Measurements from ENCODE around the gene HOOK2. TPM values are rescaled to one million over a fixed set of nuclear protein-coding genes. Genes with fewer than 3 reads are reported as not detected.

Gene HOOK2
- total and polyA plus RNA-seq, 2 donors from 2014 or later = 41.8 to 58.1 TPM

- Histone ChIP-seq H3K4me1 (ENCODE audit: control insufficient read depth in 2 of 3, insufficient read depth in 2 of 3, low read depth in 1 of 3, low read length in 3 of 3) (peaks cover 0 to 2% (median 0%) of the 10 kb centered on the region in 3 donors), H3K9ac (ENCODE audit: low read length in 3 of 3) (no peak overlapping the region), H3K27me3 (ENCODE audit: control insufficient read depth, insufficient read depth, low read length) (no peaks in the 10 kb centered on the region), H3K9me3 (ENCODE audit: control insufficient read depth in 2 of 3, insufficient read depth in 1 of 3, low read length in 3 of 3) (no peaks in the 10 kb centered on the region), H3K36me3 (ENCODE audit: control insufficient read depth in 2 of 3, insufficient read depth in 3 of 3, low read length in 3 of 3) (no peaks in the 10 kb centered on the region), H3K4me3 (ENCODE audit: low read length in 3 of 3) (no peak overlapping the region), H3K27ac (ENCODE audit: low read depth in 2 of 2, low read length in 2 of 2) (no peak overlapping the region)
- no peak for TF ChIP-seq CTCF (IDR thresholded peaks at IDR 0.05; ENCODE audit: borderline replicate concordance, extremely low read depth, insufficient read depth)
- FAIRE-seq (no peak), DNase-seq (no peak)
- intact Hi-C loops (cut with DNase I) = no loop called here
These were observed 20.7 kb downstream of the HOOK2 start for GRCh38 chr19:12754465-12755196.

GRCh38 chr19:12752056-12752781 lies 23.1 kb downstream of the HOOK2 start:
- H3K27ac ChIP-seq (ENCODE audit: low read depth in 2 of 2, low read length in 2 of 2) = no peak overlapping the region
- no peaks in the 10 kb centered on the region for H3K4me1 ChIP-seq (ENCODE audit: control insufficient read depth in 2 of 3, insufficient read depth in 2 of 3, low read depth in 1 of 3, low read length in 3 of 3)
- FAIRE-seq = no peak
- H3K27me3 ChIP-seq (ENCODE audit: control insufficient read depth, insufficient read depth, low read length) = no peaks in the 10 kb centered on the region
- H3K4me3 ChIP-seq (ENCODE audit: low read length in 3 of 3) = no peak overlapping the region
- no peaks in the 10 kb centered on the region for H3K9me3 ChIP-seq (ENCODE audit: control insufficient read depth in 2 of 3, insufficient read depth in 1 of 3, low read length in 3 of 3)
- no peak for TF ChIP-seq CTCF (IDR thresholded peaks at IDR 0.05; ENCODE audit: borderline replicate concordance, extremely low read depth, insufficient read depth)
- peaks cover 0 to 6% (median 6%) of the 10 kb centered on the region in 3 donors for H3K36me3 ChIP-seq (ENCODE audit: control insufficient read depth in 2 of 3, insufficient read depth in 3 of 3, low read length in 3 of 3)
- no peak for DNase-seq
- intact Hi-C loops (cut with DNase I) = no loop called here
- H3K9ac ChIP-seq (ENCODE audit: low read length in 3 of 3) = no peak overlapping the region

DNA sequence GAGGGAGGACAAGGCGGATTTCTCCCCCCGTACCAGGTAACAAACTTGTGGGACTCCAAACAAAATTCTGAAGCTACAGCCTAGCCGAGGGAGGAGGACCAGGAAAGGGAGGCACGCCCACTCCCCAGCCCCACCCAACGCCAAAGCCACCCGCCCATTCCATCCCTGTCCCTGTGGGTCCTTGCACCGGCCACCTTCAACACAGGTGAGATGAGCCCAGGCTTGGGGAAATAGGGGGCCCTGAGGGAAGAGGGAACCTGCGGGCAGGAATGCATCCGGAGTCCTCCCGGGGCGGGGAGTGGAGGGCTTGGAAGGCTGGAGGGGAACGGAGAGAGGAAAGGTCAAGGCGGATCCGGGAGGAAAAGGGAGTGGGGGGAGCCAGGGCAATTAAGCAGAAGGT lies 23.7 kb downstream of the HOOK2 start, which contains the start of gene BEST2:
TSS of gene BEST2 (plus strand) at position 157 of the 400 bp plus-strand sequence. CDS start 802 bp downstream, outside the sequence.
- Histone ChIP-seq H3K9ac (ENCODE audit: low read length in 3 of 3) (no peak within 1 kb of the TSS), H3K36me3 (ENCODE audit: control insufficient read depth in 2 of 3, insufficient read depth in 3 of 3, low read length in 3 of 3) (peaks cover 0 to 6% (median 6%) of the 10 kb centered on the region in 3 donors), H3K27me3 (ENCODE audit: control insufficient read depth, insufficient read depth, low read length) (no peaks in the 10 kb centered on the region), H3K4me3 (ENCODE audit: low read length in 3 of 3) (no peak within 1 kb of the TSS), H3K4me1 (ENCODE audit: control insufficient read depth in 2 of 3, insufficient read depth in 2 of 3, low read depth in 1 of 3, low read length in 3 of 3) (no peaks in the 10 kb centered on the region), H3K9me3 (ENCODE audit: control insufficient read depth in 2 of 3, insufficient read depth in 1 of 3, low read length in 3 of 3) (no peaks in the 10 kb centered on the region), H3K27ac (ENCODE audit: low read depth in 2 of 2, low read length in 2 of 2) (no peak within 1 kb of the TSS)
- no peak for TF ChIP-seq CTCF (IDR thresholded peaks at IDR 0.05; ENCODE audit: borderline replicate concordance, extremely low read depth, insufficient read depth)
- intact Hi-C loops (cut with DNase I) = no loop called here
- no peak for FAIRE-seq
- no peak for DNase-seq
